Calu3 (cell line): ENCODE results near the gene EPS8L2. TPM values are rescaled to one million over a fixed set of nuclear protein-coding genes. Genes with fewer than 3 reads are reported as not detected.

Experiments
- BruUV-seq: library from RNA; stranded (reverse); fragments of 400-500 nt; replicated peaks from 2 replicates; lab custom pipeline; 2021; lab: Mats Ljungman, UMichigan
- CTCF ChIA-PET: fragments of 300-600 bp; sonication (Branson Sonifier 250); formaldehyde crosslinking; loops from one replicate; lab custom pipeline; 2022; ENCODE audit warnings: antibody characterized with exemption; lab: Charles Lee
- DNase-seq: peaks from one replicate; pipeline ENCODE4 v3.0.0; 2022
- H3K27ac Mint-ChIP-seq: one replicate; pipeline ENCODE4 v1.8.0; 2022; ENCODE audit warnings: mixed read lengths; ENCODE audit not compliant: unreplicated experiment
- H3K27me3 Mint-ChIP-seq: one replicate; pipeline ENCODE4 v1.8.0; 2022; ENCODE audit warnings: mixed read lengths; ENCODE audit not compliant: unreplicated experiment
- H3K36me3 Mint-ChIP-seq: one replicate; pipeline ENCODE4 v1.8.0; 2022; ENCODE audit warnings: mild to moderate bottlenecking, moderate library complexity, mixed read lengths; ENCODE audit not compliant: insufficient read depth, unreplicated experiment
- H3K4me1 Mint-ChIP-seq: one replicate; pipeline ENCODE4 v1.8.0; 2022; ENCODE audit warnings: mild to moderate bottlenecking, low read depth, mixed read lengths; ENCODE audit not compliant: unreplicated experiment
- H3K4me3 Mint-ChIP-seq: one replicate; pipeline ENCODE4 v1.8.0; 2022; ENCODE audit warnings: mild to moderate bottlenecking, low read depth, moderate library complexity, mixed read lengths; ENCODE audit not compliant: unreplicated experiment
- H3K9me3 Mint-ChIP-seq: one replicate; pipeline ENCODE4 v1.8.0; 2022; ENCODE audit warnings: low read depth, mixed read lengths; ENCODE audit not compliant: unreplicated experiment
- CTCF ChIP-seq: fragments of 200-600 bp; IDR thresholded peaks from one replicate; pipeline ENCODE4 v1.8.0; 2022; ENCODE audit warnings: antibody characterized with exemption; ENCODE audit not compliant: unreplicated experiment
- intact Hi-C: fragments of 100-400 bp; cut with micrococcal nuclease; formaldehyde crosslinking; loops from one replicate; pipeline ENCODE4 v1.10.0; 2022; ENCODE audit not compliant: unreplicated experiment
- total RNA-seq: library from RNA; stranded (reverse); gene quantifications from 2 replicates; pipeline ENCODE4 v1.2.3, GENCODE V29; 2022

Gene EPS8L2
- total RNA-seq, 1 experiment from 2014 or later = 212 TPM

GRCh38 chr11:766936-767210 is 60.8 kb downstream of the EPS8L2 start:
- BruUV-seq = no TSS peak
- H3K27ac Mint-ChIP-seq = no peak overlapping the region
- intact Hi-C loops = no loop called here
- DNase-seq = no peak
- peaks cover 18% of the 10 kb centered on the region for H3K4me1 Mint-ChIP-seq
- CTCF ChIA-PET = no interaction called here
- TF ChIP-seq CTCF = no peak
- H3K36me3 Mint-ChIP-seq = peaks cover 84% of the 10 kb centered on the region
- H3K9me3 Mint-ChIP-seq = no peaks in the 10 kb centered on the region
- no peaks in the 10 kb centered on the region for H3K27me3 Mint-ChIP-seq
- no peak overlapping the region for H3K4me3 Mint-ChIP-seq

DNA sequence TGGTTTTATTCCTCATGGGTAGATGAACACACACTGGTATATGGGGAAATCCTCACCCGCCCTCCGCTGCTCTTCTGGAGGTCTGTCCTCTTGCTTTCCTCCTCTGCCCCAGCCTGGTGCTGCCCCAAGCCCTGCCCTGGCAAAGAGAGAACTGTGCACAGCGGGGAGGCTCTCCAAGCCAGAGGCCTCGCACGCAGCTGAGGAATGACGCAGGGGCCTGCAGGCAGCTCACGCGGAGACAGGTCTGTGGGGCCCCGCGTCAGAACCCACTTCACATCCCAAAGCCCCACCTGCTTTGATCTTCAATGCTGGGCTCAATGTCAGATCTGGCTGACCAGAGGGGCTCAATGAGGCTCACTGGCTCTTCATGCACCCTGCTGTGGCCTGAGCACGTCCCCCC is 61.2 kb downstream of the EPS8L2 start:
- BruUV-seq = TSS peak; percentile 9
- intact Hi-C loops = no loop called here
- Mint-ChIP-seq H3K9me3 (no peaks in the 10 kb centered on the region), H3K27me3 (no peaks in the 10 kb centered on the region), H3K27ac (no peak overlapping the region), H3K4me1 (peaks cover 14% of the 10 kb centered on the region), H3K36me3 (peaks cover 80% of the 10 kb centered on the region), H3K4me3 (no peak overlapping the region)
- CTCF ChIA-PET = no interaction called here
- no peak for TF ChIP-seq CTCF
- DNase-seq = no peak

- H3K4me1 Mint-ChIP-seq = peaks cover 3% of the 10 kb centered on the region
- H3K4me3 Mint-ChIP-seq = no peak overlapping the region
- no peak for TF ChIP-seq CTCF
- intact Hi-C loops = no loop called here
- H3K36me3 Mint-ChIP-seq = peaks cover 66% of the 10 kb centered on the region
- CTCF ChIA-PET = no interaction called here
- H3K27me3 Mint-ChIP-seq = no peaks in the 10 kb centered on the region
- no peak overlapping the region for H3K27ac Mint-ChIP-seq
- no peak for DNase-seq
- BruUV-seq = TSS peak; percentile 18
- no peaks in the 10 kb centered on the region for H3K9me3 Mint-ChIP-seq
Measured at GRCh38 chr11:769887-770641, 64.0 kb downstream of the EPS8L2 start.

- H3K27me3 Mint-ChIP-seq = no peaks in the 10 kb centered on the region
- peaks cover 12% of the 10 kb centered on the region for H3K4me1 Mint-ChIP-seq
- no peak overlapping the region for H3K27ac Mint-ChIP-seq
- no peak for TF ChIP-seq CTCF
- peaks cover 65% of the 10 kb centered on the region for H3K36me3 Mint-ChIP-seq
- CTCF ChIA-PET = no interaction called here
- no TSS peak for BruUV-seq
- no peak for DNase-seq
- intact Hi-C loops = no loop called here
- H3K9me3 Mint-ChIP-seq = no peaks in the 10 kb centered on the region
- H3K4me3 Mint-ChIP-seq = no peak overlapping the region
Measured at GRCh38 chr11:770642-771616, 64.9 kb downstream of the EPS8L2 start.
